A549 (cell line): ENCODE data around the gene TPRKB.

ENCODE experiments used
- BHLHE40 ChIP-seq: IDR thresholded peaks from 2 replicates; pipeline ENCODE4 v1.6.1; 2012; ENCODE audit warnings: low read depth, low read length, inconsistent platforms
- CBX8 ChIP-seq: fragments of 200-600 bp; sonication (generic); IDR thresholded peaks from 2 replicates; pipeline ENCODE4 v1.6.1; 2016
- CEBPB ChIP-seq, 2 experiments: fragments of >200 bp in 1 of 2; sonication (Bioruptor Twin) in 1 of 2; formaldehyde crosslinking in 1 of 2; IDR thresholded peaks; 2 replicates each; pipeline ENCODE4 v1.6.1; 2012 to 2016
- CTCF ChIP-seq: fragments of >200 bp; sonication (Bioruptor Twin); formaldehyde crosslinking; IDR thresholded peaks from 3 replicates; pipeline ENCODE4 v1.5.1; 2016
- EP300 ChIP-seq, 2 experiments: fragments of >200 bp; sonication (Bioruptor Twin); formaldehyde crosslinking; IDR thresholded peaks; 2 replicates in 1 of 2; 3 replicates in 1 of 2; pipeline ENCODE4 v1.6.1; 2016 to 2017
- MAX ChIP-seq: IDR thresholded peaks from 2 replicates; pipeline ENCODE4 v1.6.1; 2012
- POLR2A ChIP-seq: IDR thresholded peaks from 2 replicates; pipeline ENCODE4 v1.6.1; 2012; ENCODE audit warnings: mild to moderate bottlenecking, low read length
- POLR2AphosphoS2 ChIP-seq: conservative IDR thresholded peaks from 2 replicates; pipeline ENCODE4 v1.6.1; 2012; ENCODE audit warnings: low read length, improper control_type of control experiment, inconsistent platforms
- USF2 ChIP-seq: fragments of 450-650 bp; IDR thresholded peaks from 2 replicates; pipeline ENCODE4 v1.6.1; 2014; ENCODE audit warnings: antibody characterized with exemption

- no peak for TF ChIP-seq CTCF
- TF ChIP-seq EP300 (IDR thresholded peaks at IDR 0.05) = no peak
- TF ChIP-seq CBX8 = no peak
- no peak for TF ChIP-seq BHLHE40
- no peak for TF ChIP-seq POLR2A
- TF ChIP-seq USF2 = no peak
- TF ChIP-seq POLR2AphosphoS2 = no peak
- no peak for TF ChIP-seq CEBPB (IDR thresholded peaks at IDR 0.05)
- TF ChIP-seq MAX = no peak
Measured at GRCh38 chr2:73707058-73707457, 30.1 kb downstream of the TPRKB start.
